ENCODE data around the gene TOR4A.

The TOR4A gene

GRCh38 chr9:137253717-137254623, 23.6 kb upstream of the TOR4A start:
- no peak for DNase-seq

GRCh38 chr9:137254624-137255447, 22.7 kb upstream of the TOR4A start, which contains the start of gene NELFB:
TSS of gene NELFB (plus strand) at chr9:137255327.
- DNase-seq = peak; percentile 67 to 74

GRCh38 chr9:137255448-137256114, 21.9 kb upstream of the TOR4A start:
- no peak for DNase-seq

- no peak for DNase-seq
Observed at GRCh38 chr9:137256362-137256761, 21.2 kb upstream of the TOR4A start.

- no peak for DNase-seq
Observed at GRCh38 chr9:137256856-137257255, 20.7 kb upstream of the TOR4A start.

- DNase-seq = peak in 1 of 2 experiments; percentile 10
Observed at GRCh38 chr9:137262173-137262908, 15.2 kb upstream of the TOR4A start.

GRCh38 chr9:137262909-137263285, 14.6 kb upstream of the TOR4A start:
- DNase-seq = no peak

- DNase-seq = no peak
Observed at GRCh38 chr9:137263506-137263905, 14.0 kb upstream of the TOR4A start.

GRCh38 chr9:137264067-137264466, 13.5 kb upstream of the TOR4A start:
- no peak for DNase-seq

GRCh38 chr9:137265496-137266161, 11.9 kb upstream of the TOR4A start:
- no peak for DNase-seq

- DNase-seq = no peak
Observed at GRCh38 chr9:137266162-137266527, 11.4 kb upstream of the TOR4A start.

GRCh38 chr9:137266585-137267453, 10.7 kb upstream of the TOR4A start:
- DNase-seq = no peak

GRCh38 chr9:137267933-137268355, 9.6 kb upstream of the TOR4A start:
- no peak for DNase-seq

GRCh38 chr9:137268538-137269201, 8.9 kb upstream of the TOR4A start:
- DNase-seq = no peak

GRCh38 chr9:137269231-137269772, 8.2 kb upstream of the TOR4A start:
- no peak for DNase-seq

- no peak for DNase-seq
Observed at GRCh38 chr9:137270929-137271695, 6.4 kb upstream of the TOR4A start.

GRCh38 chr9:137271696-137272076, 5.8 kb upstream of the TOR4A start:
- DNase-seq = no peak

- no peak for DNase-seq
Observed at GRCh38 chr9:137272241-137273094, 5.1 kb upstream of the TOR4A start.
